Activated T-helper 1 cell treated with anti-CD3 and anti-CD28 coated beads, Interleukin-2, amount 50 U/mL, for 16 hours (primary cell): Measurements from ENCODE around the gene RHOH.
A peak's percentile ranks its signal among the peaks of the same experiment; 100 is the strongest.

Experiments used
- DNase-seq, 2 donors: peaks; one replicate each; pipeline ENCODE4 v3.0.0-alpha.2; 2020; ENCODE audit warnings: low read depth in 1 of 2, low spot score in 1 of 2

The RHOH gene

GRCh38 chr4:40233227-40233626, 36.4 kb downstream of the RHOH start:
- no peak for DNase-seq

DNA sequence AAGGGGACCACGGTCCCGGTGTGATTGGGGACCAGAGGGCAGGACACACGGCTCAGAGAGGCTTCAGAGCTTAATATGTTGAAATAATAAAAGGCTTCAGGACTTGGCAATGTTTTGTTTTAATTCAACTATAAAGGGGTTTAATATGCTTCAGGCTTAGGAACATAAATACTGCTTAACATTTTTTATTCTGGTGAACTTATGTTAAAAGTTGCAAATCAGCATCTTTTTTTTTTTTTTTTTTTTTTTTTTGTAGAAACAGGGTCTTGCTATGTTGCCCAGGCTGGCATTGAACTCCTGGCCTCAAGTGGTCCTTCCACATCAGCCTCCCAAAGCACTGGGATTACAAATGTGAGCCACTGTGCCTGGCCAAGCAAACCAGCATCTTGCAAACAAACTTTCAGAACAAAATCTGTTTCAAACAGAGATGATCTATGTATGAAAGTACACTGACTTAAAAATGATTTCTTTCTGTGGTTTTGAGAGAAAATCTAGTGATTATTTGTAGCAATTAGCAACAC, 37.7 kb downstream of the RHOH start:
- DNase-seq = no peak

DNA sequence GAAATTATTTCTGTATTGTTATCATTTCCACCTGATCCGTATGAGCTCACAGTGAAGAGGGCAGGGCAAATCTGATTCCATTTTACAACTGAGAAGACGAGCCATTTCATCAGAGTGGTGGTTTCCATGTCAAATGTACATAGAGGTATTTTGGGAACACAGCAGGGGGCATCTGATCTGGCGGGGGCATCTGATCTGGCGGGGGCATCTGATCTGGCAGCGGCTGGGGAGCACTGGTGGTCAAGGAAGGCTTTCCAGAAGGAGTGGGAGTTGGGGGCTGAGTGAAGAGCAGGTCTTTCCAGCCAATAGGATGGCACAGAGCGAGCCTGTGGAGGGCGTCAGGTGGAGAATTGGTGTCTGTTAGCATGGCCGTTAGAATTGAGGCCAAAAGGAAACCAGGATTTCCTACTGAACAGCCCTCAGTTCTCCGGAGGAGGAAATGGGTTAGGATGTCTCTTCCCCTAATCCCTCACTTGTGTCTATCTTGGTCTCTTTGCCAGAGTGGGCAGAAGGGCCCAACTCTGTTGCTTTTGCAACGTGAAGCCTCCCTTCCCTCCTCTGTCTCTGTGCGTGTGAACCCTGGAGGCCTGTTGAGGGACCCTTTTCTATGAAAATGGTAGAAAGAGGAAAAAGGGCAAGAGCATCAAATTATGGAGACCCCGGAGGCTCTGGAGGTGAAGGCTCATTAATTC, 41.3 kb downstream of the RHOH start:
- no peak for DNase-seq

GRCh38 chr4:40238700-40239548, 42.1 kb downstream of the RHOH start:
- DNase-seq = peak; percentile 37 to 63

GRCh38 chr4:40240040-40240653, 43.3 kb downstream of the RHOH start:
- DNase-seq = no peak

DNA sequence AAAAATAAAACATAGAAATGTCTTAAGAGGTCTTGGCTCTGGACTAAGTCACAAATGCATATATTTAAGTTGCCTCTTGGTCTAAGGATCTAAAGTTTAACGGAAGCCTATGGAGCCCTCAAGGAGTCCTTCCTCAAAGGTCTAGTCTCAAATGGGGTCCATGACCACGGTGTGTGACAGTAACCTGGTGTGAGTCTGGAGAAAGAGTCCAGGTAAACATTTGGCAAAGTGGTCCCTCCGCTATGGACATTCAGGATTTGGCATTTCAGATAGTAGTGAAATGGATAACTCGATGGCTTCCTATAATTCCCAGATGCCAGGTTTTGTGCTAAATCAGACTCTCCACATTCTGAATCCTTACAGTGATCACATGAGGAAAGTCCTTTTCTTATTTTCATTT, 44.2 kb downstream of the RHOH start:
- no peak for DNase-seq

GRCh38 chr4:40241941-40242340, 45.1 kb downstream of the RHOH start:
- no peak for DNase-seq

DNA sequence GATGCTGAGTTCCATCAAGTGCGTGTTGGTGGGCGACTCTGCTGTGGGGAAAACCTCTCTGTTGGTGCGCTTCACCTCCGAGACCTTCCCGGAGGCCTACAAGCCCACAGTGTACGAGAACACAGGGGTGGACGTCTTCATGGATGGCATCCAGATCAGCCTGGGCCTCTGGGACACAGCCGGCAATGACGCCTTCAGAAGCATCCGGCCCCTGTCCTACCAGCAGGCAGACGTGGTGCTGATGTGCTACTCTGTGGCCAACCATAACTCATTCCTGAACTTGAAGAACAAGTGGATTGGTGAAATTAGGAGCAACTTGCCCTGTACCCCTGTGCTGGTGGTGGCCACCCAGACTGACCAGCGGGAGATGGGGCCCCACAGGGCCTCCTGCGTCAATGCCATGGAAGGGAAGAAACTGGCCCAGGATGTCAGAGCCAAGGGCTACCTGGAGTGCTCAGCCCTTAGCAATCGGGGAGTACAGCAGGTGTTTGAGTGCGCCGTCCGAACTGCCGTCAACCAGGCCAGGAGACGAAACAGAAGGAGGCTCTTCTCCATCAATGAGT, 46.6 kb downstream of the RHOH start:
- no peak for DNase-seq

DNA sequence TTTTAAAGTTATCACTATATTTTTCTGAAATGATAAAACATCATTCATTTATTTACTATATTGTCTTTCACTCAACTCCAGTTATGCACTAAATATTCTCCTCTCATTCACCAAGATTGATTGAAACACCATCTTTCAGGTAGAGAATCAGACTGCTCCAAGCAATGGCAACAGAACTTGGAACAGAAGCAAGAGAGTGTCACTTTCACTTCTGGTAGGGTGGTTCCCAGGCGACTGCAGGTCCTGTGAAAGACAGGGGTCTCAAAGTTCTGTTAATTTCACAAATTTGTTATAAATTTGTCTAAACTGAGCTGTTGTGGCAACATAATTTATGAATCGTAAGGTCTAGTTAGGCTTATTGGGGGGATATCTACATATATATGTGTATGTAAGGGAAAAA, 47.8 kb downstream of the RHOH start:
- DNase-seq = no peak

DNA sequence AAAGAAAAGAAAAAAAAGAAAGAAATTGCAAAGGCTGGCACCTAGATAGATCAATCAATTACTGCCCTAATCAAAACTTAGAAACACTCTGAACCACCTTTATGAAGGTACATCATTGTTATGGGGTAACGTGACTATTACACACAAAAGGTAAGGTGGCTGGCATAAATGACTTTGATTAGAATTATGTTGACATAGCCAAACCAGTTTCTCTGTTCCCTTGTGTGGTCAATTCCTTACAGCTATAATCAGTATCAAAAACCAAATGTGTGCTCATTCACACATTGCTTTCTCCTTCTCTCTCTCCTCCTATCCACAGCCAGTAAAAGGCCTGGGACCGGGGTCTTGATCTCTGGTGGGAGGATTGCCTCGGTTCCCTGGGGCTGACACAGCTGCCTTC, 48.7 kb downstream of the RHOH start:
- no peak for DNase-seq

DNA sequence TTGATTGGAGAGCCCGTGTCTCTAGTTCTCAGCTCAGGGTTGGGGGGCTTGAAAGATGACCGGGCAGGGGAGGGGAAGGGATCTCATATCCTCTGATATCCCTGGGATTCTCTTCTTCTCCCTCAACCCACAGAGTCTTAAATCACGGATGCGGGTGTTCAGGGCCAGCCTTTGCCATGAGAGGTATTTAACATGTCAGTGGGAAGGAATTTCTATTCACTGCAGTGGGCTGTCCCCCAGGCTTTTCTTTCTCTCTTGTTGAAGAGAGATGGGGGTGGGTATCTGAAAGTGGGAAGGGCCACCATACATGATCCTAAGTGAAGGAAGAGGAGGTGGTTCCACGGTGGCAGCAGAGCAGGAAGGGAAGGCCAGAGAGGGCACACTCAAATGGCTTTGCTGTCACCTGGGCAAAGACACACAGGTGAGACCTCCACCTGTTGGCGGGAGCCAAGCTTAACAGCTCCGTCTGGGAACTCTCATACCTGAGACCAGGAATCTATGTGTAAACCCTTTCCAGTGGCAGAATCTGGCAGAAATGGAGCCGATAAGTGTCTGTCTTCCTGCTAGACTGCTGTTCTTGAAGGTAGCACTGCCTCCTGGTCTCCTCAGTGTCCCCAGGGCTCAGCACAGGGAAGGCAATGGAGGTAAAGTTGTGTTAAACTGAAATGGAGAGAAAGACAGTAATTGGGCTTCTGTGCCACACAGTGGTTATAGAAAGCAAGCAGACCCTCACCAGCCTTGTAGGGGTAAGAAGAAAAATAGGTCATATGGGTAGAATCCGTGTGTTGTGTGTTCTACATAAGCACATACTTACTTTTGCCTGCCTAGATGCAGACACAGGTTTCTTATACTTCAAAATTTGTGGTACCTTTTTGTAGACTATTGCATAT, 49.4 kb downstream of the RHOH start:
- no peak for DNase-seq

DNA sequence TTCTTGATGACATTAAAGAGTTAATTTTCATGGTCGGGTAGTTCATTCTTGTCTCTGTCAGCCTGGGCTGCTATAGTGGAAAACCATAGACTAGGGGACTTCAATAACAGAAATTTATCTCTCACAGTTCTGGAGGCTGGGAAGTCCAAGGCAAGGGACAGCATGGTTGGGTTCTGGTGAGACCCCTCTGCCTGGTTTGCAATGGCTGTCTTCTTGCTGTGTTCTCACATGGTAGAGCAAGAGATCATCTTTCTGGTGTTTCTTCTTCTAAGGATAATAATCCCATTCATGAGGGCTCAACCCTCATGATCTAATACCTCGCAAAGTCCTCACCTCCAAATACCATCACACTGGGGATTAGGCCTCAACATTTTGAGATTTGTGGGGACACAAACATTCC, 50.1 kb downstream of the RHOH start:
- no peak for DNase-seq

DNA sequence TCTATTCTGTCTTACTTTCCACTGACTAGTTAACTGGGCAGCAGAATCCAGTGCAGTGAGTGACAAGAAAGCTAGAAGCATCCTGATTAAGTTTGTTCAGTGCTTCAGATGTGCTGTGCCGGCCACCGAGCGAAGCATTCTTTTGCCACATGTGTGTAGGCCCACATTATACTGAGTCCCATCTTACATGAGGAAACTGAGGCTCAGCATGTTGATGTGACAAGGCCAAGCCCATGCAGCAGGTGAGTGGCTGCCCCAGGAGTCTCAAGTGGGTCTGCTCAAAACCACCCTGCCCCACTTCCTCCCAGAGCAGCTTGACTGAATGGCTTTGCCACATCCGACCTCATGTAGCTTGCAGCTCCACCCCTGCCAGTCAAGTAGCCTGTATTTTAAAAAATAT, 50.5 kb downstream of the RHOH start:
- peak in 1 of 2 donors; percentile 41 for DNase-seq

GRCh38 chr4:40251366-40251765, 54.5 kb downstream of the RHOH start:
- no peak for DNase-seq

DNA sequence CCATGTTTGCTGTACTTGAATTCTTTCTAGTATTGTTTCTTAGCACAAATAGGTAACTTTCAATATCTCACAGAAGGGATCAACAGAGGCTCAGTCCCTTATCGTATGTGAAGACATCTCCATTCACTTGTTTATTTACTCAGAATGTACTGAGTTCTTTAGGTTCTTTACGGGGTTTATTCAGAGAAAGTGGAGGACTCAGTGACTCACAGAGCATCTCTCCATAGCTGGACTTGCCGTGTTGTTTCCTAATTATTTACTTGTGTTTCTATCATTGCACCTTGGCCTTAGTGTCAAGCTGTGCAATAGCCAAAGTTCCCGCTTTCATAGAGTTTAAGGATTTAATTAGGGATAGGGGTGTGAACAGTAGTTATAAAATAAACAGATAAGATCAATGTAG, 57.1 kb downstream of the RHOH start:
- DNase-seq = no peak

DNA sequence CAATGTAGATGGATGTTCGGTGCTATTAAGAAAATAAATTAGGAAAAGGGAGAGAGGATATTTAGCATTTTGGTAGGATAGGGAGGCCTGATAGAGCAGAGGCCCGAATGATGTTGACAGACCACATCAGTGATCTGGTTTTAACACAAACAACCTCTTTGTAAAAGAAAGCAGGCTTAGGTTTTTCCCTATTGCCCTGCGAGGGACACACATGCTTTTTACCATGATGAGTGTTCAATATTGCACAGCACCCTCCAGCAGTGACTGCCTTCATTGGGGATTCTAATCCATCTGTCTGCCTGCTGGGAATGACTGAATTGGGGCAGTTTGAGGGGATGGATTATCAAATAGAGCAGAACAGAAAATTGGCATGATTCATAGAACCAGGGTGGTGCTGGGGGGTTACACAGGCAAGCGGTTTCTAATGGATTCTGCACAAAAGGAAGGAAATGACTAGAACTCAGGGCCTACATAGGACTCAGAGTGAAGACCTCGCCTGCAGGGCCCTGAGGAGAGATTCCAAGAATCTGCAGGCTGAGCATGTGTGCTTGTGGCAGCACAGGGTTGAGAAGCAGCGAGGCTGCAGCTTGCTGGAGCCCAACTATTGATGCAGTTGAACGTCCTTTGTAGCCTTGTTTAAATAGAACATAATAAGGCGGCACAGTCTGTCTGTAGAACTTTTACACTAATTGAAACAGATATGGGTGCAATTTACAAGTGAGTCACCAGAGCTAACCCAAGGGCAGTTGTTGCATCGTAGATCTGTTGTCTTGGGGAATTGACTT, 58.0 kb downstream of the RHOH start:
- DNase-seq = no peak

DNA sequence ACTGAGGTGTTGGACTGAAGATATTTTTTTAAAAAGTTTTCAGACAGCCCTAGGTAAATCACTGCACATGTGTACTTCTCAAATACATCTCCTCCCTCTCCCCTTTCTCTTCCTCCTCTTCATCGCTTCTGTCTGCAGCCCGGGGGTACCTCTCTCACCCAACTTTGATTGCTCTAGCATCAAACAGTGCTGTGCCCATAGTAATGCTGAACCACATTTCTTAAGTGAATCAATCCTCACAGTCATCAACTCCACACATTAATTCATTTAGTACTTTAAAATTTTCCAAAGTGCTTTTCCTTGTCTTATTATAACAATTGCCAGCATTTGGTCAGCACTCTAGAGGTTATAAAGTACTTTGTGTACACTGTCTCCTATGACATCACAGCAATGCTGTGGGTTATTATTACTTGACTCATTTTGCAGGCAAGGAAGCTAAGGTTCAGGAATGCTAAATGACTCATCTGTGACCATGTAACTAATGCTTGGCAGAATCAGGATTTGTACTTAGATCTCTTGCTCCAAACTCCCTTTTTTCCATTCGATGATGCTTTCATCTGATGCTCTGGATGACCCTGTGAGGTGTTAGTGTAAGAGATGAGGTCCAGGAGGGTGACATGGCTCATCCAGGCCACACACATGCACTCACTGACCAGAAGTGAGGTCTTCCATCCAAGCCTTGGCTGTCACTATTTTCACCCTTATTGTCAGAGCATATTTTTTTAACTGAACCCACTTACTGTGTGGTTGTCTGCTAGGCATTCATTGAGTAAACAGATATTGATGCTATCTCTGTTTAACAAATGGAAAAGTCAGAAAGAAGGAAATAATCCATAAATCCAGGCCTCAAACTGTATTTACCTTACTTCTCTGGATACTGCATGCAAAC, 58.8 kb downstream of the RHOH start:
- no peak for DNase-seq

GRCh38 chr4:40256329-40256728, 59.5 kb downstream of the RHOH start:
- DNase-seq = no peak

DNA sequence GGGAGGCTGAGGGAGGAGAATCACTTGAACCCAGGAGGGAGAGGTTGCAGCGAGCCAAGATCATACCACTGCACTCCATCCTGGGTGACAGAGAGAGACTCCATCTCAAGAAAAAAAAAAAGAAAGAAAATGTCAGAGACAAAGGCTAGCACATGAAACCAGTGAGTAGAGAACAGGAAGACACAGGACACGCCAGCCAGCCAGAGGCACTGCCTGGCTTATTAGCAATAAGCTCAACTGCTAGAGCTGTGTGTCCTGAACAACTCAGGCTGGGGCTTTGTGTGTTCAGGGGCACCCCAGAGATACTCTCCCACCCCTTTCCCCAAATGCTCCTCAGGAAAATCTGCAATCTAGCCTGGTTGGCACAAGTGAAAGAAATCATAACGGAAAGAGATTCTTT, 60.0 kb downstream of the RHOH start:
- no peak for DNase-seq
